Measurements from ENCODE around the gene GET3. TPM values are rescaled to one million over a fixed set of nuclear protein-coding genes. Genes with fewer than 3 reads are reported as not detected.

GET3 gene
- total RNA-seq, 1 experiment from 2014 or later: 316 TPM

- H3K4me3 ChIP-seq: no peak overlapping the region
- no peak for DNase-seq
Measured at GRCh38 chr19:12764698-12765097, 27.4 kb downstream of the GET3 start.

DNA sequence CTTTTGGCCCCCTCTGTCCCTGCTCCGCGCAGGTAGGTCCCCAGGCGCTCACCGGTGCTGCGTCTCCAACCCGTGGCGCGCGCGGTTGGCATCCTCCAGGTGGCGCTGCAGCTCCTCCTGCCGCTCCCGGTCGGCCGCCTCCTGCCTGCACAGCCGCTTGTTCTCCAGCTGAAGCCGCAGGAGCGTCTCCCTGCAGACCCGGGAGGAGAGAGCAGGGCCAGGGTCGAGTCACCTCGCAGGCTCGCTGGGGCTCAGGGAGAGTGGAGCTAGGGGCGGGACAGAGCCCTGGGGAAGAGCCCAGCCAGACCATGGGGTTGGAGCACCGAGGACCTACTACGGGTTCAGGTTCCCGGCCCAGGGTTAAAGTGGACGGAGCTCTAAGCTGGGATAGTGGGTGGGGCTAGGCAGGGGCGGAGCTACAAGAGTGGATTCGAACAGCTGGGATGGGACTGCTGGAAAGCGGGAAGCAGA, 28.8 kb downstream of the GET3 start:
- DNase-seq: peak; percentile 71
- Histone ChIP-seq H3K9me3 (no peaks in the 10 kb centered on the region; the same call in 1 of the 2 replicates), H3K27me3 (no peaks in the 10 kb centered on the region), H3K4me3 (peak overlapping the region; percentile 21), H3K36me3 (peaks cover 40% of the 10 kb centered on the region)

More at GRCh38 chr19:12764698-12765097, 27.4 kb downstream of the GET3 start:
- Histone ChIP-seq H3K36me3 (peaks cover 34% of the 10 kb centered on the region), H3K27me3 (no peaks in the 10 kb centered on the region), H3K9me3 (no peaks in the 10 kb centered on the region; the same call in 1 of the 2 replicates)

DNA sequence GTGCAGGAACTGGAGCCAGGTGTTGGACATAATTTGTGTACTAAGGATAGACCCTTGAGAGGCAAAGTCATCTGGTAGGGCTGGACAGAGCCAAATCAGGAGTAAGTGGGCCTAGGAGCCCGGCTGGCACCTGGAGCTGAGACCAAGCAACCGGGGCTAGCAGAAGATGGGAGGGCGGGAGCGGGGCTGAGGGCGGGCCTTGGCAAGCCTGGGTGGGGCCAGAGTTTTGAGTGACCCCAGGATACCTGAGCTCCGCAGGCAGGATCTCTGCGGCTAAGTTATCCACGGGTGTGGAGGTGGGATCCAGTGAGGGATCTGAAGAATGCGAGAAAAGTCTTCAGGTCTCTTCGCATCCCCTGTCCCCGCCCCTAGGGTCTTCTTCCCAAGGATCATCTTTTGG, 29.9 kb downstream of the GET3 start:
- H3K9me3 ChIP-seq: no peaks in the 10 kb centered on the region; the same call in 1 of the 2 replicates
- H3K36me3 ChIP-seq: peaks cover 41% of the 10 kb centered on the region
- H3K27me3 ChIP-seq: no peaks in the 10 kb centered on the region
- H3K4me3 ChIP-seq: no peak overlapping the region
- no peak for DNase-seq

- Histone ChIP-seq H3K9me3 (no peaks in the 10 kb centered on the region; the same call in 1 of the 2 replicates), H3K27me3 (no peaks in the 10 kb centered on the region), H3K4me3 (no peak overlapping the region), H3K36me3 (peaks cover 41% of the 10 kb centered on the region)
- no peak for DNase-seq
Measured at GRCh38 chr19:12767666-12768065, 30.4 kb downstream of the GET3 start.

DNA sequence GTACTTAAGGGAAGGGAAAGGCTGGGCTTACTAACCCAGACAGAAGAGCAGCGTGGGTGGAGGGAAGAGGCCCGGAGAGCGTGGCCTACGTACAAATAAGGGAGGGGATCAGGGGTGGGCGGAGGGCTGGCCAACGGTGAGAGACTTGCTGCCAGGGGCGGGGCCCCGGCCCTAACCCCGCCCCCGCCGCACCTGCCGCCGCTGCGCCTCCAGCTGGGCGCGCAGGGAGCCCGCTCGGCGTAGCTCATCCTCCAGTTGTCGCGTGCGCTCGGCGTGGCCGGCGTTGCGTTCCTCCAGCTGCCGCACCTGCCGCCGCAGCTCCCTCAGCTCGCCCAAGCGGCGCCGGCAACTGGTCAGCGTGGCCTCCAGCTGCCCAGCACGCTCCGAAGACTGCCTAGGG, 32.4 kb downstream of the GET3 start:
- Histone ChIP-seq H3K4me3 (no peak overlapping the region), H3K9me3 (no peaks in the 10 kb centered on the region), H3K27me3 (no peaks in the 10 kb centered on the region), H3K36me3 (peaks cover 37% of the 10 kb centered on the region)
- no peak for DNase-seq

- H3K27me3 ChIP-seq: no peaks in the 10 kb centered on the region
- no peak for DNase-seq
- H3K36me3 ChIP-seq: peaks cover 26% of the 10 kb centered on the region
- no peak overlapping the region for H3K4me3 ChIP-seq
- no peaks in the 10 kb centered on the region for H3K9me3 ChIP-seq
Measured at GRCh38 chr19:12770922-12771321, 33.6 kb downstream of the GET3 start.

GRCh38 chr19:12772323-12772722, 35.0 kb downstream of the GET3 start:
- Histone ChIP-seq H3K4me3 (no peak overlapping the region), H3K27me3 (no peaks in the 10 kb centered on the region), H3K9me3 (no peaks in the 10 kb centered on the region), H3K36me3 (peaks cover 26% of the 10 kb centered on the region)
- DNase-seq: no peak

GRCh38 chr19:12773571-12773970, 36.3 kb downstream of the GET3 start:
- DNase-seq: peak; percentile 80
- peaks cover 23% of the 10 kb centered on the region for H3K36me3 ChIP-seq
- no peak overlapping the region for H3K4me3 ChIP-seq
- no peaks in the 10 kb centered on the region for H3K27me3 ChIP-seq
- no peaks in the 10 kb centered on the region for H3K9me3 ChIP-seq

DNA sequence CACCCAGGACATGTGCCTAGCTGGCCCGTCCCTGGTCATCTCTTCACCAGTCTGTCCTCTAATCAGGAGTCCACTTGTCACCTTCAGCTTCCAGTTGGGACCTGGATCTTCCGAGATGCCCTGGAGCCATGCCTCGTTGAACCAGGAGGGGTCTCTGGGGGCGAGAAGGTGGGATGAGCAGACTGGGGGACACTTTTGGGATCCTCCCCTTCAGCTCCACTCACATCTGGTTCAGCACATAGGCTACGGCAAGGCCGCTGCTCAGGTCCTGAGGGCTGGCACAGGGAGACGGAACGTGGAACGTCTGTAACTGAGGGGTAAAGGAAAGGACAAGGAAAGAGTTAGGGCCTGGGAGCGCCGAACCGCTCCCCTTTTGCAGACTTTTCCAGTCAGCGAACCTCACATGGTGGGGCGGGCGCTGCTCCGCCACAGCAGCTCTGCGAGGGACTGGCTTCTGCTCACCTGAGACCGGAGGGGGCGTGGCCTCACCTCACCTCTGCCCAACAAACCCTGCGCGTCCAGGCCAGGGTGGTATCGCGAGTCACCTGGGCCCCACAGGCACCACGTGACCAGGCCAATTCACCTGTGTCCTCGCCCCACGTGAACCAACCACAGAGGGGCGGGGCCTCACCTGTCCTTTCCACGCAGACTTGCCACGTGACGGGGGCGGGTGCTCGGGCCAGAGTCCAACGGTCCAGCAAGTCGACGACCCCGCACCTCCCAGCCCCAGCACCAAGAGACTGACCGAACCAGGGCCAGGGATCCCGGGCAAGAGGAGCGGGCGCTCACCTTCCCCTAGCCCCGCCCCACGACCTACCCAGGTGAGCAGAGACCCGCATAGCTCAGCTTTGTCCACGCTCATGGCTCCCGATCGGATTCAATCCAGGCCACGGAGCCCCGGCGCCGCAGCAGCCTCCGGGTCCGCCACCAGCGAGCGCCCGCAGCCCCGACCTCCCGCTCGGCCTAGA, 37.6 kb downstream of the GET3 start, which contains the start of gene HOOK2:
Gene HOOK2 (minus strand): TSS at position 965 of the 968 bp plus-strand sequence. CDS start 103 bp downstream, at position 862.
- no peak for DNase-seq
- Histone ChIP-seq H3K9me3 (no peaks in the 10 kb centered on the region), H3K36me3 (peaks cover 21% of the 10 kb centered on the region), H3K4me3 (peak within 1 kb of the TSS; percentile 63), H3K27me3 (no peaks in the 10 kb centered on the region)

- no peaks in the 10 kb centered on the region for H3K27me3 ChIP-seq
- no peaks in the 10 kb centered on the region for H3K9me3 ChIP-seq
- DNase-seq: peak; percentile 93
- peak overlapping the region; percentile 54 for H3K4me3 ChIP-seq
- H3K36me3 ChIP-seq: peaks cover 11% of the 10 kb centered on the region
Measured at GRCh38 chr19:12777217-12778016, 40.1 kb downstream of the GET3 start.

GRCh38 chr19:12778017-12778904, 41.0 kb downstream of the GET3 start:
- H3K4me3 ChIP-seq: peak overlapping the region; percentile 54
- DNase-seq: peak; percentile 94
- no peaks in the 10 kb centered on the region for H3K27me3 ChIP-seq
- peaks cover 11% of the 10 kb centered on the region for H3K36me3 ChIP-seq
- H3K9me3 ChIP-seq: no peaks in the 10 kb centered on the region

GRCh38 chr19:12778905-12779161, 41.5 kb downstream of the GET3 start:
- Histone ChIP-seq H3K36me3 (peaks cover 8% of the 10 kb centered on the region), H3K27me3 (no peaks in the 10 kb centered on the region), H3K9me3 (no peaks in the 10 kb centered on the region), H3K4me3 (peak overlapping the region; percentile 54)
- no peak for DNase-seq

GRCh38 chr19:12779162-12779993, 42.1 kb downstream of the GET3 start:
- DNase-seq: peak; percentile 97
- Histone ChIP-seq H3K9me3 (no peaks in the 10 kb centered on the region), H3K27me3 (no peaks in the 10 kb centered on the region), H3K4me3 (peak overlapping the region; percentile 54), H3K36me3 (peaks cover 3% of the 10 kb centered on the region)

DNA sequence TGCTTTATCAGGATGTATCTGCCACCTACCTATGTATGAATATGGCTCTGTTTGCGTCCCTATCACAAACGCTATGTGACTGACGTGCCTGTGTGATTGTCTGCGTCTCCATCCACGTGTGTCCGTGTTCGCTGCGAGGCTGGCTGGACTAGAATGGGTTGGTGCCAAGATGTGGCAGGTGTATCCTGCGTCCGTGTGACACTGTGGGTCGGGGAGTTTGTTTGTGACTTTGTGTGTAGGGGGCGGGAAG, 44.8 kb downstream of the GET3 start:
- no peaks in the 10 kb centered on the region for H3K27me3 ChIP-seq
- no peak for DNase-seq
- H3K4me3 ChIP-seq: peak overlapping the region; percentile 42
- no peaks in the 10 kb centered on the region for H3K9me3 ChIP-seq
- H3K36me3 ChIP-seq: no peaks in the 10 kb centered on the region

DNA sequence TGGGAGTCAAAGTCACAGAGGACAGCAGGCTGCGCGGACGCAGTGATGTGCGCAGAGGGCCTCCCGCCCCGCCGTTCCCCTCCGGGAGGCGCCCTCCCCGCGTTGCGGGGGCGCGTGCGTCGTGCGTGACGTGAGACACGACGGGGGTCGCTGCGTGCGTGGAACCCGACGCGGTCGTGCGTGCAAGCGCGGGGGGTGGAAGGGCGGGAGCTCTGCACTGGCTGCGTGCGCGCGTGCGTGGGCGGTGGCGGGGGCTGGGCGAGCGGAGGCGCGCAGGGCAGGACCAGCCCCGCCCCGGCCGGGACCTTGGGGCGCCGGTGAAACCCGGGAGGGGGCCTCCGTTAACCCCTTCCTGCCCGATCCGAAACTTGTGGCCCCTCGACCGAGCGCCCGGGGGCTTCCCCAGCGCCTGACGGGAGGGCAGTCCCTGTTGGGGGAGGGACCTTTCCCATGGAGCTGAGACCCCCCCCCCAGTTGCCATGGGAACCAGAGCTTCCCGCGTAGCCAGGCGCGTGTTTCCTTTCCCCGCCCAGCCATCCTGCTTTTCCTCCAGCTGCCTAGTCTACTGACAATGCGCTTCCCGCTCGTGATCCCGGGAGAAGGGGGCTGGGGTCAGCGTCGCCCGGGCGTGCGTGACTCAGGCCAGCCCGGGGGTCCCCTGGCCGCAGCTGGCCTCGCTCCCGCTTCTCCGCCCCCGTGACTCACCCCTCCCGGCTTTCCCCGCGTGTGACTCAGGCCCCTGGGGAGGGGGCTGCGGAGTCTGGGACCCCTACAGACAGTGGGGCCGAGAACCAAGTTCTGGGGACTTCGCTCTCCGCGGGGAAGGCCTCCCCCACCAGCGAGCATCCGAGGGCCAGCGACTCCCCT, 45.4 kb downstream of the GET3 start:
- Histone ChIP-seq H3K4me3 (peak overlapping the region; percentile 42), H3K36me3 (no peaks in the 10 kb centered on the region), H3K9me3 (no peaks in the 10 kb centered on the region), H3K27me3 (no peaks in the 10 kb centered on the region)
- DNase-seq: peak; percentile 93
